NCI-H1105 (cell line): ENCODE measurements around the gene CAPNS1.

ENCODE experiments used
- DNase-seq: peaks from one replicate; lab custom pipeline; 2025; lab: John Stamatoyannopoulos, UW

The CAPNS1 gene

DNA sequence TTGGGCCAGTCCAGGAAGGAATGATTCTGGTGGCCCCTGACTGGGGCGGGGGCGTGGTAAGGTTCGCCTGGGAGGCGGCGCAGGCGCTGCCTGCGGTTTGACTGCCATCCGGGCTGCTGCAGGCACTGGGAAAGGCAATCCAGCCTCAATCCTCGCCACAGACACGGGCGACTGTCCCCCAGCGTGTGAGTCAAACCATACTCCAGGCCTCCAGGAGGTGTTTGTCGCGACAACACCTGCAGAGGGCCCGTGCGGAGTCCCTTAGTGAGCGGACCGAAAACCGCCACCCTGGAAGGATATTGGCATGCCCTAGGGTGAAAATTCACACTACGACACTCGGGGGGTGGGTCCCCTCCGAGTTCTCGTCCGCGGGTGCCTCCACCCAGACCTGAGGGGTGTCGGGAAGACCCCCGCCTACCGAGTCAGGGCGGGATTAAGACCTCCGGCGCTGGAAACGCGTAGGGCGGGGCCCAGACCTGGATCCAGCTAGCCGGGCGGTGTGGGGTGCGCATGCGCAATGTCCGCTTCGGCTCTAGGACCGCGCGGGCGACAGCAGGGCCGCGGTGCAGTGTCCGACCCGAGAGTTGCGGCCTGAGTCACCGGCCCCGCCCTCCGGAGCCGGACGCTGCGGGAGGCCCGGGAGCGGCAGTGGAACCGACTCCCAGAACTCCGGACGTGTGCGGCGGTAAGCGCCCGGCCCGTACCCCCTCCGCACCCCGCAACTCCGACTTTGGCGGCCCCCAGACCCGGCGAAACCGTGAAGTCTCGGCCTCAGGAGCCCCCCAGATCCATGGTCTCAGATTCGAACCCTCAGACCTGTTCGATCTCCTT is at the start of gene CAPNS1:
TSS of gene CAPNS1 (plus strand) at position 594 of the 831 bp plus-strand sequence. CDS start 946 bp downstream, outside the sequence.
- DNase-seq, result peak; percentile 95

DNA sequence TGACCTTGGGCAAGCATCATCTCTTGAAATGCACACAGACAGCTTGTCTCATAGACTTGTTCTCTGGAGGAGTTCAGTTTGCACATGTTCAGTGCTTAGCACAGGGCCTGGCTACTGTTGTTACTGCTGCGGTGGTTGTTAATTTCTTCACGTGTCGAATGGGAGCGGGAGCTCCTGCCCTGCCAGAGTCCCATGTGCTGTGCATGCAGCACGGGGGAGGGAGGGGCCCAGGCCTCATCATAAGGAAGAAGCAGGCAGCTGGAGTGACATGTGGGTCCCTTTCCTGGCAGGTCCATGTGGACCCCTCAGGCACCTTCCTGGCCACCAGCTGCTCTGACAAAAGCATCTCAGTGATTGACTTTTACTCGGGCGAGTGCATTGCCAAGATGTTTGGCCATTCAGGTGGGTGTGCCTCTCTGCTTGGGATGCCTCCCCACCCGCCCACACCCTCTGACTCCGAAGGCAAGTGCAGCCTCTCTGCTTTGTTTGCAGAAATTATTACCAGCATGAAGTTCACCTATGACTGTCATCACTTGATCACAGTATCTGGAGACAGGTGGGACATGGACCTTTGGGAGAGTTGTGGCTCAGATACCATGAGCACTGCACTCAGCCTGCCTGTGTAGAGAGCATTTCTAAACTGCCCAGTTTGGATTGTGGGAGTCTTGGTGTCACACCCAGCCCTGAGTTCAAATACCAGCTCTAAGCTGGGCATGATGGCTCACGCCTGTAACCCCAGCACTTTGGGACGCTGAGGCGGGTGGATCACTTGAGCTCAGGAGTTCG is 48.8 kb upstream of the CAPNS1 start:
- DNase-seq, result no peak

DNA sequence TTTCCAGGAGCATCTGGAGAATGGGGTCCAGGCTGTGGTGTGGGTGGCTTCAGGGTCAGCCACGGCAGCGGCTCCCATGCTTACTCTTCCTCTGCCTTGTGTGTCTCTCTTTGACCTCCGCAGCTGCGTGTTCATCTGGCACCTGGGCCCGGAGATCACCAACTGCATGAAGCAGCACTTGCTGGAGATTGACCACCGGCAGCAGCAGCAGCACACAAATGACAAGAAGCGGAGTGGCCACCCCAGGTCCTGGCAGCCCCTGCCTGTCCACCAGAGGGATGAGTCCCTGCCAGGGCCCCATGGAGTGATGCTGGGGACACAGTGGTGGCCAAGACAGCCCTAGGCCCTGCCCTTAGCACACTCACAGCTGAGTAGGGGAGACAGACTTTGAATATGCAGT is 47.3 kb upstream of the CAPNS1 start:
- no peak for DNase-seq

DNA sequence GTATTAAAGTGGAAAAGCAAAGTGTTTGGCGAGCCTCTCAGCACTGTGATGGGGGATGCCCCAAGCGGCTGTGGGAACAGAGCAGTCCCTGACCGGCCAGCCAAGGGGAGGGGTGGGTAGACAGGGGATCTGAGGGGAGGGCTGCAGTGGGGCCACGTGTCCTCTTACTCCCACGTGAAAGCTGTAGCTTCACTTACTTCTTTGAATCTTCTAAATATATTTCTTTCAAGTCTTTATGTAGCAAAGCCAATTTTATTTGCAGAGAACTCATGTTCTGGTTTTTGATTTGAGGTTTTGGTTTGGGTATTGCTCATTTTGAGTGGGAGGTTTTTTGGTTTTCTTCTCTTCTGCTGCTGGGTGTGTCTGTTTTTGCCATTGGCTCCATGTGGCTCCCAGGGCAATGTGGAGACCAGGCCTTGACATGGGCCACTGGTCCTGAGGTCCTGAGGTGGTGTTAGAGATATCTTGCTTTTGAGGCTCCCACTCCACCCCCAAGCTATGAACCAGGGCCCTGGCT is 46.7 kb upstream of the CAPNS1 start:
- no peak for DNase-seq

DNA sequence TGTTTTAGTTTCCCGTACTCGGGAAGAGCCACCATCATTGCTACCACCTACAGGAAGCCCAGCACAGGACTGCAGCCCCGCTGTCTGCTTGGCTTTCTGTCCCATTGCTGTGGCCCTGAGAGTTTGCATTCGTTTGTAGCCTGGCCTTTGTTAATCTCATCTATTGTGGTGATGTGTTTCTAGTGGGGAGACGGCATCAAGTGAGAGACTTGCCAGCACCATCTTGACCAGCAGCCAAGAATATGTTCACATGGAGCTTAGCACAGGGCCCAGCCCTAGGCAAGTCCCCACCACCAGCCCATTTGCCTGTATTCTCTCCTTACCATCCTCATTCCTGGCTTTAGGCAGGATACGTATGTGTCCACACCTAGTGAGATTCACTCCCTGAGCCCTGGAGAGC is 46.2 kb upstream of the CAPNS1 start:
- no peak for DNase-seq

DNA sequence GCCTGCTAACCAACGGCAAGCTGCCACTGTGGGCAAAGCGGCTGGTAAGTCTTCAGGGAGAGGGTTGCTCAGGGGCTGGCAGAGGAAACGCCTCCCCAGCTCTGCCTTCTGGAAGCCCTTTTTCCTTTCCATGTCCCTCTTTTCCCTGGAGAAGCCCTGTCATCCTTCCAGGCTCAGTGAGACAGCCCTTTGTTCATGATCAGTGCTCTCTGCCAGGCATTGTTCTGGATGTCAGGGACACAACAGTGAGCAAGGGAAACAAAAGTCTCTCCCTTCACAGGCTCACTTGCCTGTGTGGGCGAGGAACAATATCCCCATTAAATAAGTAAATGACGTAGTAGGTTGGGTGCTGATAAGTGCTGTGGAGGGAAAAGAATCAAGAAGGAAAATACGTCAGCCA is 42.8 kb upstream of the CAPNS1 start:
- DNase-seq, result no peak

DNA sequence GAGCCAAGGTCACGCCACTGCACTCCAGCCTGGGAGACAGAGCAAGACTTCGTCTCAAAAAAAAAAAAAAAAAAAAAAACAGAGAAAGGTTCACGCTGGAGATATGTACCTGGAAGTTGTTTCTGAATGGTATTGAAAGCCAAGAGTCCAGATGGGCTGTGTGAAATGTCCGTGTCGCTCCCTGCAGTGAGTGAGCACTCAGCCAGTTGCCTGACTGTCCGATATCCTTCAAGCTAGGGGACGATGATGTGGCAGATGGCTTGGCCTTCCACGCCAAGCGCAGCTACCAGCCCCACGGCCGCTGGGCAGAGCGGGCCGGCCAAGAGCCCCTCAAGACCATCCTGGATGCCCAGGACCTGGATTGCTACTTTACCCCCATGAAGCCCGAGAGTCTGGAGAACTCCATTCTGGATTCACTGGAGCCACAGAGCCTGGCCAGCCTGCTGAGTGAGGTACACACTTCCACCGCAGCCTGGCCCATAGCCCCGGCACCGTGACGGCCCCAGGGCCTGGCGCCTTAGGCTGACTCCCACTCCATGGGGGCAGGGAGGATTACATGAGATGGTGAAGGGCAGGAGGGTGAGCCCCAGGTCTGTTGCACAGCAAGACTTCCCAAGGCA is 40.6 kb upstream of the CAPNS1 start:
- no peak for DNase-seq

DNA sequence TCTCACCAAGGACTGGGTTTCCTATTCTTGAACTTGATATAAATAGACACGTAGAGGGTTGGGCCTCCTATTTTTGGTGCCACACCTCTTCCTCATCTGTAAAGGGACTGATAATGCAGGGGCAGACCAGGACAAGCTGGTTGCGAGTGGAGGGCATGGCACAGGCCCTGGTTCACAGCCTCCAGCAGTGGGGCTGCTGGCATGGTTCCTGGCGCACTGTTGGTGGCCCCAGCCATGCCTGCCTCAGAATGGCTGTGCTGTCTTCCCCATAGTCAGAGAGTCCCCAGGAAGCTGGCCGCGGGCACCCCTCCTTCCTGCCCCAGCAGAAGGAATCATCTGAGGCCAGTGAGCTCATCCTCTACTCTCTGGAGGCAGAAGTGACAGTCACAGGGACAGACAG is 39.4 kb upstream of the CAPNS1 start:
- DNase-seq, result no peak

DNA sequence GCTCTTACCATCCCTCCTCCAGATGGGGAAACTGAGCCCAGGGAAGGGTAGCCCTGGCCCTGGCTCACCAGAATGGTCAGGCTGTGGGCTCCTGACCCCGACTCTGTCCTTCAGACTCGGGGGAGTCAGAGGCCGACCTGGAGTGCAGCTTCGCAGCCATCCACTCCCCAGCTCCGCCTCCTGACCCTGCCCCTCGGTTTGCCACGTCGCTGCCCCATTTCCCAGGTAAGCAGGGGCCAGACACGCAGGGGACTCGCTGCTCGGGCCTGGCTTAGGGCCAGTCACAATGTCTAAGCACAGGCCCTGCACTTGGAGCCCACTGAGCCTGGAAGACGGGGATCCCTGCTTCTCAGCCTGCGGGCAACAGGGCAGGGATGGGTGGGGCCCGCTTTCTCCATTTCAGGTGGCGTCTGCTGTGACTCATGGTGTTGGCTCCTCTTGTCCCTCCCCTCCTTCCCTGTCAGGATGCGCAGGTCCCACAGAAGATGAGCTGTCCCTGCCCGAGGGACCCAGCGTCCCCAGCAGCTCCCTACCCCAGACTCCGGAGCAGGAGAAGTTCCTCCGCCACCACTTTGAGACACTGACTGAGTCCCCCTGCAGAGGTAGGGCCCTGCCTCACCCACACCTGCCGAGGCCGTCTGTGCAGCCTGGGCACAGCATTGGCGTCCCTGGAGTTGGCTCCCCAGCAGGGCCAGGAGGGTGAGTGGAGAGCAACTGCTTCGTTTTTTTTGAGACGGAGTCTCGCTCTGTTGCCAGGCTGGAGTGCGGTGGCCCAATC is 38.1 kb upstream of the CAPNS1 start:
- no peak for DNase-seq

DNA sequence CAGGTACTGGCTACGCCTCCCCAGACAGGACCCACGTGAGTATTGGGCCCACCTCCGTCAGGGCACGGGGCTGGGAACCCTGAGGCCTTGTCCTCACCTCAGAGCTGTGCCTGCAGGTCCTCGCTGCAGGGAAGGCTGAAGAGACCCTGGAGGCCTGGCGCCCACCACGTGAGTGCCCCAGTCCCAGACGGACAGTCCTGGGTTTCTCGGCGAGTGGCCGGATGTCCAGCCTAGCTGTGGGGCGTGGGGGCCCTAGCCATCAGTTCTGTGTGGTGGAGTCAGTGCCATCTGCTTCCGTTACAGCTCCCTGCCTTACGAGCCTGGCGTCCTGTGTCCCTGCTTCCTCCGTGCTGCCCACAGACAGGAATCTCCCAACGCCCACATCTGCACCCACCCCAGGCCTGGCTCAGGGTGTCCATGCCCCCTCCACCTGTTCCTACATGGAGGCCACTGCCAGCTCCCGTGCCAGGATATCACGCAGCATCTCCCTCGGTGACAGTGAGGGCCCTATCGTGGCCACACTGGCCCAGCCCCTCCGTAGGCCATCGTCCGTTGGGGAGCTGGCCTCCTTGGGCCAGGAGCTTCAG is 36.7 kb upstream of the CAPNS1 start:
- no peak for DNase-seq

DNA sequence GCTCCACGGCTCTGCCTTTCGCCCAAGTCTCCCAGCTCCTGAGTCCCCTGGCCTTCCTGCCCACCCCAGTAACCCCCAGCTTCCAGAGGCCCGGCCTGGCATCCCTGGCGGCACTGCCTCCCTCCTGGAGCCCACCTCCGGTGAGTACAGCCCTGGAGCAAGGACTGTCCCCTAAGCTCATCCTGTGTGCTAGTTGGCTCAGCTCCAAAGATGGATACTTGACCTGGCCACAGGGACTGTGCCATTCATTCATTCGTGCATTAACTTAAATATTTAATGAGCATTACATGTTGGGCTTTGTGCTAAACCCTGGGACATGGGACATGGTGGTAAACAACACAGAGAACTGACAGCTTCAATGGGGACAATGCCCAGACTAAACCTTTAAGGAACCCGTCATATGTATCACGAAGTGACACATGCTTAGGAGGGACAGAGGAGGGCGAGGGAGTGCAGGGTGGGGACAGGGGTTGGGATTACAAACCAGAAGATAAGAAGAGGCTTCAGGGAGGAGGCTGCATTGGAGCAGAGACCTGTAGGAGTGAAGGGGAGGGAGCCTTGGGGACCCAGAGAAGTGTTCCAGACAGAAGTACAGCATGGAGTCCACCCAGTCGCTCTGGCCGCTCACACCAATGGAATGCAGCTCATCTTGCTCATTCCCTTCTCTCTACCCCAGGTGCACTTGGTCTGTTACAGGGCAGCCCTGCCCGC is 35.9 kb upstream of the CAPNS1 start:
- no peak for DNase-seq

DNA sequence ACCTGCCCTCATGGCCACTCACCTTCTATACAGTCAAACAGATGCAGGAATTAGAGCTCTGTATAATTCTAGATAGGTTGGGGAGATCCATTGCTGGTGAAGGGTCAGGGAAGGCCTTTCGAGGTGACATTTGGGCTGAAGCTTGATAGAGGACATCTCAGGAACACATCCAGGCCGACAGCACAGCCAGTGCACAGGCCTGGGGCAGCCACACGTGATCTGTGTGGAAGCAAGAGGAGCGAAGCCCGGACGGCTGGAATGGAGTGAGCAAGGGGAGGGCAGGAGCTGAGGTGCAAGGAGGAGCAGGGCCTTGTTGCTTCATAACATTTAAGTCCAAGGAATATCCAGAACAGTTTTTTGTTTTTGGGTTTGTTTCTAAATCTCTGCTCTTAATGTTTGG is 33.4 kb upstream of the CAPNS1 start:
- no peak for DNase-seq

DNA sequence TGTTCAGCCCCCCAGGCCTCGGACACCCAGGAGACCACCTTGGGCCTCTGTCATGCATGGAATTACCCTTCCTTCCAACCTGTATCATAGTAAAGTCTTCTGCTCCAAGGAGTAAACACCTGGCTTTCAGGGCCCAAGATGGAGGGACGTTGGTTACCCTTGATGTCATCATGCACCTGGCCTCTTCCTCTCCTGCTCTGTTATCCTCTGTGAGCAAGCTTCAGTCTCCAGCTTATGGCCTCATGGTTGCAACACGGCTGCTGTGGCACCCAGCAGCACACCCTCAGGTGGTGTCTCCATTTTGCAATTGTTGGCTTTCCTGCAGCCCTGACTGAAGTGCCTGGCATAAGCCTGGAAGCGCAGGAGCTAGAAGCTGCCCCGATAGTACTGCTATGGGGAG is 32.9 kb upstream of the CAPNS1 start:
- DNase-seq, result no peak

DNA sequence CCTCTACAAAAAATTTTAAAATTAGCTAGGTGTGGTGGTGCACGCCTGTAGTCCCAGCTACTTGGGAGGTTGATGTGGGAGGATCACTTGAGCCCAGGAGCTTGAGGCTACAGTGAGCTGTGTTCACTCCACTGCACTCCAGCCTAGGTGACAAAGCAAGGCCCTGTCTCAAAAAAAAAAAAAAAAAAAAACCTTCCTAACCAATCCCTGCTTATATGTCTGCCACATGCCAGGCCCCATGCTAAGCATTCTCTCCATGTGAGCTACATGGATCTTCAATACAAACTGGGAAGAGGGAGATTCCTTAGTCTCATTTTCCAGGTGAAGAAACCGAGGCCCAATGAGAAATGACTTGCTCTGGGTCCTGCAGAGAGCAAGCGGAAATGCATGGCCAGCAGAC is 31.2 kb upstream of the CAPNS1 start:
- DNase-seq, result no peak

DNA sequence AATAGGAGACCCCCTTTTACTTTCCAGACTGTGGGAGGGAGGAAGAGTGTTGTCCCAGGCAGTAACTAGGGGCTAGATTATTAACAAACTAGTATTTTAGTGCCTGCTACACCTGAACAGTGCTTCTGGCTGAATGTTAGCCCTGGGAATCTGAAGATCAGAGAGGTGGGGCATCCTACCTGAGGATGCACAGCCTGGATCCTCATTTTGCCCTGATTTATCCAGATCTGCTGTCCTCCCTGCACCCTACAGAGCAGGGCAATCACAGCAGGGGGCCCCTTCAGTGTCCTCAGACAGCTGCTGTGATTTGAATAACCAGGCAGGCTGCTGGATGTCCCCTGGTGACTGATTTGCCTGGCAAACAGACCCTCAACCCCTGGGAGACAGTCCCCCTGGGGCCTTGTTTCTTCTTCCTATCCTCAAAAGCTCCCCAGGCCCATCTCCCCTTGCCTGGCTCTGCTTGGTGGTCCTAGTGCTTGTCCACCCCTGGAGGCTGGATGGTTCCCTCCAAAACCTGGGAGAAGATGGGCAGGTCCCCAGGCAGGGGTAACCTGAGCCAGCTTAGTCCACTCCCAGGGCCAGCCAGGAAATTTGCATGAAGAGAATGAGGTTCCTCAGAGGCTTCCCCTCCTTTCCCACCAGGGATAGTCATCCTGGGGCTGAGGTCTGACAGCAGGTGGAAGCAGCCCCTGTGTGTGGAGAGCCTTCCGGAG is 29.2 kb upstream of the CAPNS1 start, which contains the start of gene OVOL3:
TSS of gene OVOL3 (plus strand) at position 657 of the 713 bp plus-strand sequence. CDS start 60 bp downstream, outside the sequence.
- no peak for DNase-seq

DNA sequence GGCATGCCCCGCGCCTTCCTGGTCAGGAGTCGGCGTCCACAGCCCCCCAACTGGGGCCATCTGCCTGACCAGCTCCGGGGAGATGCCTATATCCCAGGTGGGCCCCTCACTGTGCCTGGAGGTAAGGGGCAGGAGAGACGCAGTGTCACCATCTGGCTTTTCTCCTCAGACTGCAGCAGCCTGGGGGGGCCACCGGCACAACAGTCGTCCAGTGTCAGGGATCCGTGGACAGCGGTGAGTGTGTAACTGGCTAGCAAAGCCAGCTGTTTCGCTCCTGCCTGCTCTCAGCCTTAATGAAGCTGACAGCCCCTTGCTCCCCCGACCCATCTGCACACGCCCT is 28.7 kb upstream of the CAPNS1 start:
- no peak for DNase-seq

DNA sequence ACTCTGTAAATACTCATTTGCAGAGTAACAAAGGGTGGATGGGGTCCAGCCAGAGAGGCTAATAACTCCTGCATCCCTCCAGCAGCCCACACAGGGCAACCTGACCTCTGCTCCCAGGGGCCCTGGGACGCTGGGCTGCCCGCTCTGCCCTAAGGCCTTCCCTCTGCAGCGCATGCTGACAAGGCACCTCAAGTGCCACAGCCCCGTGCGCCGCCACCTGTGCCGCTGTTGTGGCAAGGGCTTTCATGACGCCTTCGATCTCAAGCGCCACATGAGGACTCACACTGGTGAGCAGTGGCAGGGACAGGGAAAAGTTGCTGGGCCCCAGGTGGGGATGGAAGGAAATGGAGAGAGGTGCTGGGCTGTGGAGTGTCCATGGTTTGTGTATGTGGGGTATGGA is 27.2 kb upstream of the CAPNS1 start:
- DNase-seq, result no peak

DNA sequence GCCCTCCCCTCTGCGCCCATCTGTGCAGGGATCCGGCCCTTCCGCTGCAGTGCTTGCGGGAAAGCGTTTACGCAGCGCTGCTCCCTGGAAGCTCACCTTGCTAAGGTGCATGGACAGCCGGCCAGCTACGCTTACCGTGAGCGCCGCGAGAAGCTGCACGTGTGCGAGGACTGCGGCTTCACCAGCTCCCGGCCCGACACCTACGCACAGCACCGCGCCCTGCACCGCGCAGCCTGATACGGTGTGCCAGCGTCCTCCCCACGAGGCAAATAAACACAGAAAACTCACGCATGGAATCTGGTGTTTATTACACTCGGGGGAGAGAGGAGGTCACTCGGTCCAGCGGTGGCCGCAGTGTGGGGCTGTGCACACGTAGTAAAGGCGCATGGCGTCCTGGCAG is 26.4 kb upstream of the CAPNS1 start:
- DNase-seq, result no peak

DNA sequence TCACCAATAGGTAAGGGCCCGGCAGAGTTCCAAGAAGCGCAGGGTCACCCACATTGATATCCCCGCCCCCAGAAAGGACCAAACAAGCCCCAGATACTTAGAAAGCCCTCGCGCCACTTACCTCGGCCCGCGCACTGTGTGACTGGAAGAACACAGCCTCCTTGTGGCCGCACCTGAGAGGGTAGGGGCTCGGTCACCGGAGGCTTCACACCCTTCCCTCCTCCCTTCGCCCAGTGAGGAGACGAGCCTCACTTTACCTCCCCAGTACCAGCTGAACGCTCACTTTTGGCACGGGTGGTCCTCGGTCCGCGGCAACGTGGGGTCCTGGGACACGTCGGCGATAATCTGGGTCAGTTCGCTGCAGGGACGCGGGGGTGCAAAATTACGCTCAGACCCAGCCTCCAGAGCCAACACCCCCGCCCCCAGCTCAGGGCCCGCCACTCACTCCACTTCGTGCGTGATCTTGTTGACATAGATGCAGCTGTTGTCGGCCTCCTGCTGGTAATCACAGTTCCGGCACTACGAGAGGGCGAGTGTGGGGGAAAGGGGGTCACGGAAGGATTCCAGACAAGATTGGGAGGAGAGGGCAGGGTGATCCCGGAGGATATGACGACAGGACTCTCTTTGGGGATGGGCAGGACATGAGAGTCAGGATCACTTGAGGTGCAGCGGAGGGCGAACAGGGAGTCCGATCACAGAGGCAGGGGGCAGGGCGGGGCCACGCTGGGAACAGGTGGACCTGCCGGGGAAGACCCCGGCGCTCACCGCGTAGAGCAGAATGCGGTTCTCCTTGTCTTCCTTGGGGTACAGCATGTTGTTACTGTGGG is 25.8 kb upstream of the CAPNS1 start:
- peak; percentile 34 for DNase-seq
